Sigmoid colon (tissue), 7 donors: ENCODE results near the gene PSMC3IP. TPM values are rescaled to one million over a fixed set of nuclear protein-coding genes. Genes with fewer than 3 reads are reported as not detected.
A peak's percentile ranks its signal among the peaks of the same experiment; 100 is the strongest.

Source experiments
- DNase-seq: peaks from one replicate; pipeline ENCODE4 v3.0.0-alpha.2; 2019
- H3K27ac ChIP-seq, 4 donors: fragments of 200-600 bp; sonication (generic); one replicate each; pipeline ENCODE4 v1.5.1; 2016 to 2019; ENCODE audit warnings: mild to moderate bottlenecking in 1 of 4
- H3K27me3 ChIP-seq, 3 donors: fragments of 200-600 bp; sonication (generic); one replicate each; pipeline ENCODE4 v1.5.1; 2019; ENCODE audit warnings: mild to moderate bottlenecking in 1 of 3
- H3K36me3 ChIP-seq, 4 donors: fragments of 200-600 bp; sonication (generic); one replicate each; pipeline ENCODE4 v1.5.1; 2016 to 2019
- H3K4me1 ChIP-seq, 4 donors: fragments of 200-600 bp; sonication (generic); one replicate each; pipeline ENCODE4 v1.5.1; 2017 to 2019
- H3K4me3 ChIP-seq, 4 donors: fragments of 200-600 bp; sonication (generic); one replicate each; pipeline ENCODE4 v1.5.1; 2017 to 2019; ENCODE audit warnings: mild to moderate bottlenecking in 2 of 4, moderate library complexity in 1 of 4
- H3K9me3 ChIP-seq, 4 donors: fragments of 200-600 bp in 3 of 4; sonication (generic) in 3 of 4; one replicate each; pipeline versions ENCODE4 v1.5.1 to v1.6.1; 2013 to 2019
- CTCF ChIP-seq, 4 experiments: fragments of 450-650 bp in 3 of 4; fragments of 200-600 bp in 1 of 4; IDR thresholded peaks; one replicate each; pipeline ENCODE4 v1.5.1; 2016 to 2019; ENCODE audit warnings: antibody characterized with exemption in 4 of 4, mild to moderate bottlenecking in 3 of 4, moderate library complexity in 2 of 4
- EP300 ChIP-seq, 4 donors: sonication (generic); formaldehyde crosslinking; IDR thresholded peaks; one replicate each; pipeline ENCODE4 v1.6.1; 2017; ENCODE audit warnings: antibody characterized with exemption in 4 of 4
- POLR2A ChIP-seq, 2 donors: fragments of 450-650 bp; IDR thresholded peaks; one replicate each; pipeline ENCODE4 v1.6.1; 2016; ENCODE audit warnings: antibody characterized with exemption in 2 of 2, mild to moderate bottlenecking in 2 of 2, moderate library complexity in 2 of 2
- POLR2AphosphoS5 ChIP-seq, 4 donors: sonication (generic); formaldehyde crosslinking; IDR thresholded peaks; one replicate each; pipeline ENCODE4 v1.6.1; 2017; ENCODE audit warnings: antibody characterized with exemption in 4 of 4
- WGBS, 2 donors: extraction: QIAGEN DNeasy Blood & Tissue Kit; methylation state at CpG; one replicate each; pipeline ENCODE4 v1.1.7; 2013; 5-methylcytosine and 5-hydroxymethylcytosine counted together
- intact Hi-C: fragments of 100-400 bp; cut with DNase I; formaldehyde crosslinking; loops from one replicate; pipeline ENCODE4 v1.15.1; 2023
- polyA plus RNA-seq, 3 donors: library from polyadenylated mRNA; stranded (reverse); fragments of 200-250 nt; gene quantifications; one replicate each; pipeline ENCODE4 v1.2.3, GENCODE V29; 2013
- total RNA-seq, 4 donors: library from RNA; depleted of rRNA; stranded (reverse); fragments of >200 nt; gene quantifications; one replicate each; pipeline ENCODE4 v1.1.0, GENCODE V29; 2016
- donor health status: healthy with polysubstance abuse.
- donor health status: Bipolar disorder and iron deficiency.
- donor health status: healthy.

PSMC3IP gene
- total and polyA plus RNA-seq, 7 donors = 2.3 to 10.3 (median 5.3) TPM

- intact Hi-C loops = no loop called here
- peaks cover 0 to 33% (median 30%) of the 10 kb centered on the region in 4 donors for H3K4me1 ChIP-seq
- TF ChIP-seq POLR2AphosphoS5 (IDR thresholded peaks at IDR 0.05) = no peak
- TF ChIP-seq CTCF (IDR thresholded peaks at IDR 0.05) = no peak
- TF ChIP-seq POLR2A (IDR thresholded peaks at IDR 0.05) = no peak
- TF ChIP-seq EP300 (IDR thresholded peaks at IDR 0.05) = no peak
These were observed 46.5 kb downstream of the PSMC3IP start for GRCh38 chr17:42530952-42531454.

DNA sequence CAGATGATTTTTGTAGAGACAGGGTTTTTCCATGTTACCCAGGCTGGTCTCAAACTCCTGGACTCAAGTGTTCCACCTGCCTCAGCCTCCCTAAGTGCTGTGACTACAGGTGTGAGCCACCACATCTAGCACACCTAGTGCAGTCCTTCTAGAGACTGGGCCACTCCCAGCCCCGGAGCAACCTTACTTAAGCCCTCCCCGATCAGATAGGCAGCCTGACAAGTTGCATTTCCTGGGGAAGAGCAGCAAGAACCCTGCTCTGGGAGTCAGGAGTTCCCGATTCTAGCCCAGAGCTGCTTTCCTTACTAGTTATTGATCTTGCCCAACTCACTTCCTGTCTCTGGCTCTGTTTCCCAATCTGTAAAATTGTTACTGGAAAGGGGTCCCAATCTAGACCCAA is 48.5 kb downstream of the PSMC3IP start:
- intact Hi-C loops = no loop called here
- H3K27ac ChIP-seq = no peak overlapping the region
- H3K27me3 ChIP-seq = no peaks in the 10 kb centered on the region
- H3K4me3 ChIP-seq = no peak overlapping the region
- H3K4me1 ChIP-seq = peaks cover 0 to 24% (median 23%) of the 10 kb centered on the region in 4 donors
- no peaks in the 10 kb centered on the region for H3K36me3 ChIP-seq
- 33 to 52% methylated on average over 3 of the region's 3 CpGs for WGBS, 2 donors
- DNase-seq = no peak
- no peak for TF ChIP-seq POLR2AphosphoS5 (IDR thresholded peaks at IDR 0.05)
- TF ChIP-seq EP300 (IDR thresholded peaks at IDR 0.05) = no peak
- no peak for TF ChIP-seq POLR2A (IDR thresholded peaks at IDR 0.05)
- no peak for TF ChIP-seq CTCF (IDR thresholded peaks at IDR 0.05)
- no peaks in the 10 kb centered on the region for H3K9me3 ChIP-seq

More at GRCh38 chr17:42530952-42531454, 46.5 kb downstream of the PSMC3IP start:
- Histone ChIP-seq H3K27me3 (no peaks in the 10 kb centered on the region), H3K4me3 (no peak overlapping the region), H3K27ac (peak overlapping the region; percentile 81 to 87 (median 84)), H3K36me3 (no peaks in the 10 kb centered on the region), H3K9me3 (no peaks in the 10 kb centered on the region)
- 59 to 82% methylated on average over 2 of the region's 2 CpGs for WGBS, 2 donors
- DNase-seq = no peak

- no peak for TF ChIP-seq POLR2AphosphoS5 (IDR thresholded peaks at IDR 0.05)
- TF ChIP-seq POLR2A (IDR thresholded peaks at IDR 0.05) = no peak
- no peak for TF ChIP-seq CTCF (IDR thresholded peaks at IDR 0.05)
- TF ChIP-seq EP300 (IDR thresholded peaks at IDR 0.05) = no peak
- Histone ChIP-seq H3K36me3 (no peaks in the 10 kb centered on the region), H3K4me3 (no peak overlapping the region), H3K9me3 (no peaks in the 10 kb centered on the region), H3K4me1 (peaks cover 0 to 28% (median 28%) of the 10 kb centered on the region in 4 donors), H3K27ac (no peak overlapping the region), H3K27me3 (no peaks in the 10 kb centered on the region)
- 89 to 93% methylated on average over 6 of the region's 6 CpGs for WGBS, 2 donors
- DNase-seq = peak; percentile 48
- intact Hi-C loops = no loop called here
These were observed 49.6 kb downstream of the PSMC3IP start for GRCh38 chr17:42527932-42528331.

DNA sequence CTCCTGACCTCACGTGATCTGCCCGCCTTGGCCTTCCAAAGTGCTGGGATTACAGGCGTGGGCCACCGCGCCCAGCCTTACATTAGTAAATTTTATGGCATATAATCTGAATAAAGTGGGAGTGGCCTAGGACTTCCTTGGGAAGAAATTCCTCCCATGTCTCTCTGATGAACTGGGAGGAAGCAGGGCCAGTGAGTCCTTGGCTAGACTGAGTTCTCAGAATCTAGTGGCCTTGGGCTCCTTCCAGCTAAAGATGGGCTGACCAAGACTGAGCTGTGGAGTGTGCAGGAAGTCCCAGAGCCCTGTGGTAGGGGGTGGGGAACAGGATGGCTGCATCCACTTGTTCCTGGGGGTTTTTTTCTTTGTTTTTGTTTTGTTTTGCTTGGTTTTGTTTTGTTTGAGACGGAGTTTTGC is 51.5 kb downstream of the PSMC3IP start:
- Histone ChIP-seq H3K4me1 (peaks cover 0 to 40% (median 37%) of the 10 kb centered on the region in 4 donors), H3K27ac (peak overlapping the region; percentile 34 to 98 (median 42)), H3K9me3 (no peaks in the 10 kb centered on the region), H3K4me3 (no peak overlapping the region), H3K27me3 (no peaks in the 10 kb centered on the region), H3K36me3 (no peaks in the 10 kb centered on the region)
- 21 to 61% methylated on average over 6 of the region's 6 CpGs for WGBS, 2 donors
- intact Hi-C loops = no loop called here
- TF ChIP-seq EP300 (IDR thresholded peaks at IDR 0.05) (no peak), CTCF (IDR thresholded peaks at IDR 0.05) (no peak), POLR2A (IDR thresholded peaks at IDR 0.05) (no peak), POLR2AphosphoS5 (IDR thresholded peaks at IDR 0.05) (no peak)
- peak; percentile 59 for DNase-seq

DNA sequence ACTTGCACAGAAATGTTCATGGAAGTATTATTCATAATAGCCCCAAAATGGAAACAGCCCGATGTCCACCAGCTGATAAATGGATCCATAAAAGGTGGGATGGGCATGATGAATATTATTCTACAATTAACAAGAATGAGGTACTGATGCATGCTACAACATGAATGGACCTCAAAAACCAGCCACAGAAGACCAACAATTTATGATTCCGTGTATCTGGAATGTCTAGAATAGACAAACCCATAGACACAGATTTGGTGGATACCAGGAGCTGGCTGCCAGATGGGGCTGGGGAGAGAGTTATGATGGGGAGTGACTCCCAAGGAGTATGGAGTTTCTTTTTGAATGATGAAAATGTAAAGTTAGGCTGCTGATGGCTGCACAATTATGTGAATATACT is 52.3 kb downstream of the PSMC3IP start:
- Histone ChIP-seq H3K9me3 (no peaks in the 10 kb centered on the region), H3K27me3 (no peaks in the 10 kb centered on the region), H3K36me3 (no peaks in the 10 kb centered on the region), H3K4me1 (peaks cover 0 to 49% (median 43%) of the 10 kb centered on the region in 4 donors), H3K27ac (peak overlapping the region in 3 of 4 donors; percentile 95 to 98 (median 98)), H3K4me3 (no peak overlapping the region)
- TF ChIP-seq POLR2A (IDR thresholded peaks at IDR 0.05) (no peak), CTCF (IDR thresholded peaks at IDR 0.05) (no peak), POLR2AphosphoS5 (IDR thresholded peaks at IDR 0.05) (no peak), EP300 (IDR thresholded peaks at IDR 0.05) (no peak)
- intact Hi-C loops = no loop called here
- no peak for DNase-seq
- 88 to 90% methylated on average over 2 of the region's 2 CpGs for WGBS, 2 donors
